Neural cell (in vitro differentiated cells): ENCODE results near the gene ABCB7.

Experiments
- EP300 ChIP-seq: fragments of 450-650 bp; conservative IDR thresholded peaks from 2 replicates; pipeline ENCODE4 v1.6.1; 2014; ENCODE audit warnings: antibody characterized with exemption, mild to moderate bottlenecking, moderate library complexity; ENCODE audit not compliant: poor library complexity, severe bottlenecking
- EZH2 ChIP-seq: fragments of 200-600, 300-800 bp; shearing (Covaris generic), sonication (generic); IDR thresholded peaks from 2 replicates; pipeline ENCODE4 v1.6.1; 2014; ENCODE audit warnings: antibody characterized with exemption, low read length, borderline replicate concordance, mild to moderate bottlenecking; ENCODE audit not compliant: insufficient read depth, poor library complexity, severe bottlenecking
- MXI1 ChIP-seq: fragments of 450-650 bp; conservative IDR thresholded peaks from 2 replicates; pipeline ENCODE4 v1.6.1; 2014; ENCODE audit warnings: antibody characterized with exemption, mild to moderate bottlenecking; ENCODE audit not compliant: poor library complexity, severe bottlenecking
- POLR2AphosphoS5 ChIP-seq: IDR thresholded peaks from 2 replicates; pipeline ENCODE4 v1.6.1; 2012
- SMC3 ChIP-seq: fragments of 450-650 bp; conservative IDR thresholded peaks from 2 replicates; pipeline ENCODE4 v1.6.1; 2014; ENCODE audit warnings: antibody characterized with exemption, mild to moderate bottlenecking, moderate library complexity; ENCODE audit not compliant: poor library complexity
- TAF1 ChIP-seq: IDR thresholded peaks from 2 replicates; pipeline ENCODE4 v1.6.1; 2012; ENCODE audit warnings: low read depth
- TF ChIP-seq, protein P1 (sequence below): fragments of 450-650 bp; IDR thresholded peaks from 2 replicates; pipeline ENCODE4 v1.5.1; 2014; ENCODE audit warnings: antibody characterized with exemption, mild to moderate bottlenecking, moderate library complexity; ENCODE audit not compliant: poor library complexity, severe bottlenecking
- TF ChIP-seq, protein P2 (sequence below): IDR thresholded peaks from 2 replicates; pipeline ENCODE4 v1.6.1; 2012; ENCODE audit warnings: borderline replicate concordance

DNA sequence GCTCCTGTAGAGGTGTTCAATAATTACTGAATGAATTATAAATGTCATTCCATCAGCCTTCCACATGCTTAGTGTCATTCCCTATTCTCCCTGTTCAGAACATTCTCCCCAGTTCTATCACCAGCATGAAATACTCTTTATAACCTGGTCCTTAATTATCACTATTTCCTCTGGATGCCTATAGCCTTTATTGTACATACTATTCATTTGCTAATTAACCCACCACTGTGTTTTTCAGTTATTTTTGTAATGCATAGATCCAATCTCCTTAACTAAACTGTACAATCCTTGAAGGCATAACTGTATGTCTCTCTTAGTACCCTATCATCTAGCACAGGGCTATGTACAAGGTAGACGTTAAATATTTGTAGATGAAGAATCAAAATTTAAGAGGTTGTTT lies 1.2 kb downstream of the ABCB7 start:
- TF ChIP-seq, protein P1, sequence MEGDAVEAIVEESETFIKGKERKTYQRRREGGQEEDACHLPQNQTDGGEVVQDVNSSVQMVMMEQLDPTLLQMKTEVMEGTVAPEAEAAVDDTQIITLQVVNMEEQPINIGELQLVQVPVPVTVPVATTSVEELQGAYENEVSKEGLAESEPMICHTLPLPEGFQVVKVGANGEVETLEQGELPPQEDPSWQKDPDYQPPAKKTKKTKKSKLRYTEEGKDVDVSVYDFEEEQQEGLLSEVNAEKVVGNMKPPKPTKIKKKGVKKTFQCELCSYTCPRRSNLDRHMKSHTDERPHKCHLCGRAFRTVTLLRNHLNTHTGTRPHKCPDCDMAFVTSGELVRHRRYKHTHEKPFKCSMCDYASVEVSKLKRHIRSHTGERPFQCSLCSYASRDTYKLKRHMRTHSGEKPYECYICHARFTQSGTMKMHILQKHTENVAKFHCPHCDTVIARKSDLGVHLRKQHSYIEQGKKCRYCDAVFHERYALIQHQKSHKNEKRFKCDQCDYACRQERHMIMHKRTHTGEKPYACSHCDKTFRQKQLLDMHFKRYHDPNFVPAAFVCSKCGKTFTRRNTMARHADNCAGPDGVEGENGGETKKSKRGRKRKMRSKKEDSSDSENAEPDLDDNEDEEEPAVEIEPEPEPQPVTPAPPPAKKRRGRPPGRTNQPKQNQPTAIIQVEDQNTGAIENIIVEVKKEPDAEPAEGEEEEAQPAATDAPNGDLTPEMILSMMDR = no peak
- TF ChIP-seq, protein P2, sequence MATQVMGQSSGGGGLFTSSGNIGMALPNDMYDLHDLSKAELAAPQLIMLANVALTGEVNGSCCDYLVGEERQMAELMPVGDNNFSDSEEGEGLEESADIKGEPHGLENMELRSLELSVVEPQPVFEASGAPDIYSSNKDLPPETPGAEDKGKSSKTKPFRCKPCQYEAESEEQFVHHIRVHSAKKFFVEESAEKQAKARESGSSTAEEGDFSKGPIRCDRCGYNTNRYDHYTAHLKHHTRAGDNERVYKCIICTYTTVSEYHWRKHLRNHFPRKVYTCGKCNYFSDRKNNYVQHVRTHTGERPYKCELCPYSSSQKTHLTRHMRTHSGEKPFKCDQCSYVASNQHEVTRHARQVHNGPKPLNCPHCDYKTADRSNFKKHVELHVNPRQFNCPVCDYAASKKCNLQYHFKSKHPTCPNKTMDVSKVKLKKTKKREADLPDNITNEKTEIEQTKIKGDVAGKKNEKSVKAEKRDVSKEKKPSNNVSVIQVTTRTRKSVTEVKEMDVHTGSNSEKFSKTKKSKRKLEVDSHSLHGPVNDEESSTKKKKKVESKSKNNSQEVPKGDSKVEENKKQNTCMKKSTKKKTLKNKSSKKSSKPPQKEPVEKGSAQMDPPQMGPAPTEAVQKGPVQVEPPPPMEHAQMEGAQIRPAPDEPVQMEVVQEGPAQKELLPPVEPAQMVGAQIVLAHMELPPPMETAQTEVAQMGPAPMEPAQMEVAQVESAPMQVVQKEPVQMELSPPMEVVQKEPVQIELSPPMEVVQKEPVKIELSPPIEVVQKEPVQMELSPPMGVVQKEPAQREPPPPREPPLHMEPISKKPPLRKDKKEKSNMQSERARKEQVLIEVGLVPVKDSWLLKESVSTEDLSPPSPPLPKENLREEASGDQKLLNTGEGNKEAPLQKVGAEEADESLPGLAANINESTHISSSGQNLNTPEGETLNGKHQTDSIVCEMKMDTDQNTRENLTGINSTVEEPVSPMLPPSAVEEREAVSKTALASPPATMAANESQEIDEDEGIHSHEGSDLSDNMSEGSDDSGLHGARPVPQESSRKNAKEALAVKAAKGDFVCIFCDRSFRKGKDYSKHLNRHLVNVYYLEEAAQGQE = no peak
- TF ChIP-seq EZH2 (no peak), POLR2AphosphoS5 (no peak), EP300 (no peak), TAF1 (no peak), MXI1 (no peak), SMC3 (no peak)
